ENCODE results near the gene GRIK1.

GRCh38 chr21:29696937-29697336, 242.9 kb downstream of the GRIK1 start:
- TF ChIP-seq EZH2 (IDR thresholded peaks at IDR 0.05) (no peak), POLR2AphosphoS5 (IDR thresholded peaks at IDR 0.05; ENCODE audit: borderline replicate concordance, low read depth, low read length) (no peak), FOXP2 (optimal IDR thresholded peaks at IDR 0.05; ENCODE audit: control extremely low read depth, extremely low read length, insufficient read depth) (no peak)

All from SK-N-MC (cell line).